Measurements from ENCODE around the gene SPEG.

SPEG gene

DNA sequence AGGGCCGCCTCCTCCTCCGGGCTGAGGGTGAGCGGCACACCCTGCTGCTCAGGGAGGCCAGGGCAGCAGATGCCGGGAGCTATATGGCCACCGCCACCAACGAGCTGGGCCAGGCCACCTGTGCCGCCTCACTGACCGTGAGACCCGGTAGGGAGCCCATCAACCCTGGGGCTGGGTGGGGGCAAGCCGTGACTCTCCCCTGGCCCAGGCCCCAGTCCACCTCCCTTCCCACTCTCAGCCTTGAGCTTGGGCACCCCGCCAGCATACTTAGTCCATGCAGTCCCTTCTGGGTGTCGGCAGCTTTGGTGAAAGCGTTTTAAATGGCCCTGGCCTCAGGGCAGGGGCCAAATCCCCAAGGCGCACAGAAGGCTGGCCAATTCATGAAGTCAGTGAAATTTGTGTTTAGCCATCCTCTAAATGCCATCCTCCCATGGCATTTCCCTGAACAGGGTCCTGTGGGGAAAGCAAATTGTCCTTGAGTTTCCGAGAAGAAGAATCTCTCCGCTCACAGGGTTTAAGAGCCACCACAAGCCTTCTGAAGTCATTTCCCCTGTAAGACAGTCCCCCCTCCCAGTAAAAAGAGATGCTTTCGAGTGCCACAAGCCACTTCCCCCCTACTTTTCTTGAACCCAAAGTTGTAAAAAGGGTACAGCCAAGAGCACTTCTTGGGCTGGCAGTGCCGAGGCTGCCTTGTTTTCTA lies 17.2 kb downstream of the SPEG start:
- Histone ChIP-seq H3K4me3 (ENCODE audit: low read length) (peak overlapping the region; percentile 39), H3K36me3 (ENCODE audit: control insufficient read depth, insufficient read depth, low read length) (no peaks in the 10 kb centered on the region), H3K4me1 (ENCODE audit: control insufficient read depth, insufficient read depth, low read length) (peaks cover 64% of the 10 kb centered on the region), H3K27ac (ENCODE audit: low read depth, low read length) (peak overlapping the region; percentile 99), H3K27me3 (ENCODE audit: control insufficient read depth, insufficient read depth, low read length) (peaks cover 2% of the 10 kb centered on the region), H3K9ac (ENCODE audit: low read length) (peak overlapping the region; percentile 4)

- Histone ChIP-seq H3K4me1 (ENCODE audit: control insufficient read depth, insufficient read depth, low read length) (peaks cover 57% of the 10 kb centered on the region), H3K36me3 (ENCODE audit: control insufficient read depth, insufficient read depth, low read length) (no peaks in the 10 kb centered on the region)
These were observed 18.0 kb downstream of the SPEG start for GRCh38 chr2:219452361-219453317.

GRCh38 chr2:219453671-219454590 lies 19.3 kb downstream of the SPEG start:
- Histone ChIP-seq H3K4me3 (ENCODE audit: low read length) (no peak overlapping the region), H3K9ac (ENCODE audit: low read length) (no peak overlapping the region), H3K27me3 (ENCODE audit: control insufficient read depth, insufficient read depth, low read length) (peaks cover 2% of the 10 kb centered on the region), H3K27ac (ENCODE audit: low read depth, low read length) (peak overlapping the region; percentile 99), H3K36me3 (ENCODE audit: control insufficient read depth, insufficient read depth, low read length) (no peaks in the 10 kb centered on the region), H3K4me1 (ENCODE audit: control insufficient read depth, insufficient read depth, low read length) (peaks cover 59% of the 10 kb centered on the region)

More at GRCh38 chr2:219452361-219453317, 18.0 kb downstream of the SPEG start:
- Histone ChIP-seq H3K9ac (ENCODE audit: low read length) (peak overlapping the region; percentile 57), H3K27ac (ENCODE audit: low read depth, low read length) (peak overlapping the region; percentile 99), H3K4me3 (ENCODE audit: low read length) (no peak overlapping the region), H3K27me3 (ENCODE audit: control insufficient read depth, insufficient read depth, low read length) (peaks cover 2% of the 10 kb centered on the region)

DNA sequence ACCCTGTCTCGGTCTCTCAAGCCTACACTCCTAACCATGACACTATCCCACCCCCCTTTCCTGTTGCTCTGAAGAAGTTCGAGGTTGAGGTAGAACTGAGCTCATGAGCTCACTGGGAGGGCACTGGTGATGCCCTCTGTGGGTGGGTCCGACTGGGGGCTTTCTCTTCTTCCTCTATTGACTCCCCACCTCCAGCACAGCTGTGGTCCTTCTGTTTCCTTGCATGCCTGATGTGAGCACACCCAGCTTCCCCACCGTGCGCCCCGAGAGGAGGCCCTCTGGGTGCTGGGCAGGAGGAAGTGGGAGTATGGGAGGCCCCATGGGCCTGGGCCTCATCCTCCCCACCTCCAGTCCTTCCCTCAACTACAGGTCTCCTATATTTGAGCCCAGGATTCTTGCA lies 20.9 kb downstream of the SPEG start:
- Histone ChIP-seq H3K36me3 (ENCODE audit: control insufficient read depth, insufficient read depth, low read length) (no peaks in the 10 kb centered on the region), H3K4me3 (ENCODE audit: low read length) (no peak overlapping the region), H3K9ac (ENCODE audit: low read length) (no peak overlapping the region), H3K27me3 (ENCODE audit: control insufficient read depth, insufficient read depth, low read length) (no peaks in the 10 kb centered on the region), H3K4me1 (ENCODE audit: control insufficient read depth, insufficient read depth, low read length) (peaks cover 59% of the 10 kb centered on the region), H3K27ac (ENCODE audit: low read depth, low read length) (peak overlapping the region; percentile 81)

DNA sequence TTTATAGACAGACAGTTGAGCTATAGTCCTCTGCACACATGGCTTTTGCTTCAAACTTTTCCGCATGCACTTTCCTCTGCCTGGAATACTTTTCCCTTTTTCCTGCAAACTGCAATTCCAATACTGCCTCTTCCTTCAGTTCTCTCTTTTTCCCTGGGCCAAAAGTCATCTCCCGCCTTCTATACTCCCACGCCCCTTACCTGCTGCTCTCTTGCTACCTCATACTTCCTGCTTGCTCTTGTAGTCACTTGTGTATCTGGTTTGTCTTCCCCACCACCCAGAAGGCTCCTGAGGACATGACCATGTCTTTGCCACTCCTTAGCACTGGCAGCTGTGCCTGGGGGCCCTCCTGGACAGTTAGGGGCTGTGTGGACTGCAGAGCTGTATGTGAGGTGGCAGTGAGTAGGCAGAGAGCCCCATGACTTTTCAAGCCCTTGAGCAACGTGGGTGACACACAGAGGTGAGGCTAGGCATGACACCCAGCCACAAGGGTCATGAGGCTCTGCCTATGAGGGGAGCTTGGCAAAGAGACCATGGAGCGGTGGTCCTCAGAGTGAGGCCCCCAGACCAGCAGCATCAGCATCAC lies 23.2 kb downstream of the SPEG start:
- Histone ChIP-seq H3K36me3 (ENCODE audit: control insufficient read depth, insufficient read depth, low read length) (no peaks in the 10 kb centered on the region), H3K9ac (ENCODE audit: low read length) (no peak overlapping the region), H3K4me3 (ENCODE audit: low read length) (no peak overlapping the region), H3K4me1 (ENCODE audit: control insufficient read depth, insufficient read depth, low read length) (peaks cover 52% of the 10 kb centered on the region), H3K27ac (ENCODE audit: low read depth, low read length) (peak overlapping the region; percentile 99), H3K27me3 (ENCODE audit: control insufficient read depth, insufficient read depth, low read length) (no peaks in the 10 kb centered on the region)

GRCh38 chr2:219458996-219459395 lies 24.4 kb downstream of the SPEG start:
- no peak overlapping the region for H3K4me3 ChIP-seq (ENCODE audit: low read length)
- H3K27ac ChIP-seq (ENCODE audit: low read depth, low read length): peak overlapping the region; percentile 99
- peaks cover 45% of the 10 kb centered on the region for H3K4me1 ChIP-seq (ENCODE audit: control insufficient read depth, insufficient read depth, low read length)
- no peaks in the 10 kb centered on the region for H3K27me3 ChIP-seq (ENCODE audit: control insufficient read depth, insufficient read depth, low read length)
- H3K9ac ChIP-seq (ENCODE audit: low read length): no peak overlapping the region
- H3K36me3 ChIP-seq (ENCODE audit: control insufficient read depth, insufficient read depth, low read length): no peaks in the 10 kb centered on the region

DNA sequence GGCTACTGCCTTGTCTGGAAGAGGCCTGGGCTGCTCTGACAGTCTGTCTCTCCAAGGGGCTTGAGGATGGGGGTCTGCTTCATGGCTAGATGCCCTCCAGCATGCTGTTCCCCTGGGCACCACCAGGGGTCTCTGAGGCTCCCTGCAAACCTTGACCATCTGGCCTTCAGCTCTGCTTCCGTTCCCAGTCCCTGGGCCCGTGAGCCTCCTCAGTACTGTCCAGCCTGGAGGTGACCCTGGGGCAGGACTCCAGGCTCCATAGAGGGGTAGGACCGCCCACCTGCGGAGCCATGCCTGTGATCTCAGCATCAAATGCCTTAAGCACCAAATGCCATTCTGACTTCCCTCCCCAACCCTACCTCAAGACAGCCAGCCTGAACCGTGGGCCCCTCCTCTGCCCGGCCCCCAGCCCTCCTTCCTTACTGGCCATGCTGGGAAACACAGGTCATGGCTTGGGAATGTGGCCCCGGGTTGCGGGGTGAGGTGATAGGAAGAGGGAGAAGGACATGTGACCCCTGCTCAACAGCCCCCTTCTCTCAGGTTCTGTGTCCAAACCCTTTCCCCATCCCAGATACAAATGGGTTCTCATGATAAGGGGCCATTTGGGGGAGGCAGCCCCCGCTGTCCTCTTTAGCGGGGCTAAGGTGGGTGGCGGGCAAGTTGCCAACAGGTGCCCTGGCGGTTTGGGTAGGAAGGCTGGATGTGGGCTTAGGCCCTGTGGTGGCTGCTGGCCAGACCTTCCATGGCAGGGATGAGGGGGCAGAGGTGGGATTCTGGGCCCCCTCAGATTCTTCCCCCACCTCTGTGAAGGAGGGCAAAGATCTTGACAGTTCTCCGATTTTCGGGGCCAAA lies 25.0 kb downstream of the SPEG start:
- H3K36me3 ChIP-seq (ENCODE audit: control insufficient read depth, insufficient read depth, low read length): no peaks in the 10 kb centered on the region
- H3K4me1 ChIP-seq (ENCODE audit: control insufficient read depth, insufficient read depth, low read length): peaks cover 45% of the 10 kb centered on the region
- no peaks in the 10 kb centered on the region for H3K27me3 ChIP-seq (ENCODE audit: control insufficient read depth, insufficient read depth, low read length)
- H3K27ac ChIP-seq (ENCODE audit: low read depth, low read length): peak overlapping the region; percentile 99
- H3K9ac ChIP-seq (ENCODE audit: low read length): peak overlapping the region; percentile 41
- H3K4me3 ChIP-seq (ENCODE audit: low read length): no peak overlapping the region

DNA sequence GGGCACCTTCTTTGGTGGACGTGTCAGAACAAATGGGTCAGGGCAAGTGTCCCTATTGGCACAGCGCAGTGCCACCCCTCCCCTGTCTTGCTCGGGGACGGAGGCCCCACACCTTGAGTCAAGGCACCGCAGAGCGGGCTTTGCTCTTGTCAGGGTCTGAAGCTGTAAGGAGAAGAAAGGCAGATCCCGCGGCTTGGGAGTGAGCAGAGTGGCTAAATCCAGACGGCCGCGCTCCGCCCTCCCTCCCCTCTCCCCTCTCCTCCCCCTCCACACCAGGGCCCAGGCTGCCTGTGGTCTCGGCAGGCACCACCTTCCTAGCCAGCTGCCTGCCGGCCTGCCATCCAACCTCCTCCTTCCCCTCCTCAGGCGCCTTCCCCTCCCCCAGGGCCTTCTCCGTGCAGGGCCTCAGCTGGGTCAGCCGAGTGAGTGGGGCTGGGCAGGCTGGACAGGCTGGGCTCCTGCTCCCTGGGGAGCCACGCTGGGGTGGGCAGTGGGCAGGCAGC lies 25.8 kb downstream of the SPEG start:
- Histone ChIP-seq H3K27ac (ENCODE audit: low read depth, low read length) (peak overlapping the region; percentile 99), H3K4me3 (ENCODE audit: low read length) (peak overlapping the region; percentile 5), H3K27me3 (ENCODE audit: control insufficient read depth, insufficient read depth, low read length) (no peaks in the 10 kb centered on the region), H3K4me1 (ENCODE audit: control insufficient read depth, insufficient read depth, low read length) (peaks cover 46% of the 10 kb centered on the region), H3K36me3 (ENCODE audit: control insufficient read depth, insufficient read depth, low read length) (no peaks in the 10 kb centered on the region), H3K9ac (ENCODE audit: low read length) (peak overlapping the region; percentile 41)

- H3K4me3 ChIP-seq (ENCODE audit: low read length): peak overlapping the region; percentile 37
- H3K4me1 ChIP-seq (ENCODE audit: control insufficient read depth, insufficient read depth, low read length): peaks cover 51% of the 10 kb centered on the region
- H3K9ac ChIP-seq (ENCODE audit: low read length): no peak overlapping the region
- peak overlapping the region; percentile 99 for H3K27ac ChIP-seq (ENCODE audit: low read depth, low read length)
- H3K27me3 ChIP-seq (ENCODE audit: control insufficient read depth, insufficient read depth, low read length): no peaks in the 10 kb centered on the region
- no peaks in the 10 kb centered on the region for H3K36me3 ChIP-seq (ENCODE audit: control insufficient read depth, insufficient read depth, low read length)
These were observed 26.4 kb downstream of the SPEG start for GRCh38 chr2:219461047-219461514.

DNA sequence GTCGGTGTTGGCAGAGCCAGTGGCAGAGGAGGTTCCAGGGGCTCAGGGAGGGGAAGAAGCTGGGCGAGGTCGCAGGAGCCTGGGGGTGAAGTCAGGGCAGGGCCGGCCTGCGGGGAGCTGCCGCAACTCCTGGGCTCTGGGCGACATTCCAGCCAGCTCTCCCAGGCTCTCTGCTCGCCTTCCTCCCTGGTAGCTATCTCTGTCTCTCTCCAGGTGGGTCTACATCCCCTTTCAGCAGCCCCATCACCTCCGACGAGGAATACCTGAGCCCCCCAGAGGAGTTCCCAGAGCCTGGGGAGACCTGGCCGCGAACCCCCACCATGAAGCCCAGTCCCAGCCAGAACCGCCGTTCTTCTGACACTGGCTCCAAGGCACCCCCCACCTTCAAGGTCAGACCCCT lies 27.0 kb downstream of the SPEG start:
- Histone ChIP-seq H3K27ac (ENCODE audit: low read depth, low read length) (peak overlapping the region; percentile 99), H3K4me1 (ENCODE audit: control insufficient read depth, insufficient read depth, low read length) (peaks cover 57% of the 10 kb centered on the region), H3K4me3 (ENCODE audit: low read length) (peak overlapping the region; percentile 37), H3K9ac (ENCODE audit: low read length) (no peak overlapping the region), H3K36me3 (ENCODE audit: control insufficient read depth, insufficient read depth, low read length) (no peaks in the 10 kb centered on the region), H3K27me3 (ENCODE audit: control insufficient read depth, insufficient read depth, low read length) (no peaks in the 10 kb centered on the region)

GRCh38 chr2:219462349-219462748 lies 27.7 kb downstream of the SPEG start:
- Histone ChIP-seq H3K36me3 (ENCODE audit: control insufficient read depth, insufficient read depth, low read length) (no peaks in the 10 kb centered on the region), H3K27ac (ENCODE audit: low read depth, low read length) (peak overlapping the region; percentile 99), H3K9ac (ENCODE audit: low read length) (no peak overlapping the region), H3K4me3 (ENCODE audit: low read length) (peak overlapping the region; percentile 37), H3K27me3 (ENCODE audit: control insufficient read depth, insufficient read depth, low read length) (no peaks in the 10 kb centered on the region), H3K4me1 (ENCODE audit: control insufficient read depth, insufficient read depth, low read length) (peaks cover 60% of the 10 kb centered on the region)

Data from rectal smooth muscle tissue (tissue), 1 donor.